ENCODE data around the gene ERBIN.
"Not testable (repeated sequence)": the region's sequence is repeated elsewhere in the genome, so short reads cannot be mapped to it uniquely, and the experiment has no call there.

Gene ERBIN

GRCh38 chr5:65954200-65954599 lies 27.8 kb downstream of the ERBIN start:
- H3K4me3 ChIP-seq (replicated peaks; ENCODE audit: low read depth, low read length): no peak overlapping the region
- DNase-seq (ENCODE audit: extremely low read depth, insufficient read length): no peak
- TF ChIP-seq CTCF (IDR thresholded peaks at IDR 0.05; ENCODE audit: insufficient read depth, low read length, poor library complexity, severe bottlenecking): no peak
- H3K36me3 ChIP-seq (ENCODE audit: control insufficient read depth, insufficient read depth, low read length): no peaks in the 10 kb centered on the region
- no peaks in the 10 kb centered on the region for H3K27me3 ChIP-seq (replicated peaks; ENCODE audit: control insufficient read depth, insufficient read depth, low read length)

GRCh38 chr5:65955746-65956145 lies 29.4 kb downstream of the ERBIN start:
- no peak overlapping the region for H3K4me3 ChIP-seq (replicated peaks; ENCODE audit: low read depth, low read length)
- no peak for TF ChIP-seq CTCF (IDR thresholded peaks at IDR 0.05; ENCODE audit: insufficient read depth, low read length, poor library complexity, severe bottlenecking)
- no peak for DNase-seq (ENCODE audit: extremely low read depth, insufficient read length)
- no peaks in the 10 kb centered on the region for H3K36me3 ChIP-seq (ENCODE audit: control insufficient read depth, insufficient read depth, low read length)
- H3K27me3 ChIP-seq (replicated peaks; ENCODE audit: control insufficient read depth, insufficient read depth, low read length): no peaks in the 10 kb centered on the region

GRCh38 chr5:65957703-65958102 lies 31.3 kb downstream of the ERBIN start:
- DNase-seq (ENCODE audit: extremely low read depth, insufficient read length); H3K4me3 ChIP-seq (replicated peaks; ENCODE audit: low read depth, low read length); H3K27me3 ChIP-seq (replicated peaks; ENCODE audit: control insufficient read depth, insufficient read depth, low read length); H3K36me3 ChIP-seq (ENCODE audit: control insufficient read depth, insufficient read depth, low read length): not testable (repeated sequence)

- Histone ChIP-seq H3K27me3 (replicated peaks; ENCODE audit: control insufficient read depth, insufficient read depth, low read length) (no peaks in the 10 kb centered on the region), H3K4me3 (replicated peaks; ENCODE audit: low read depth, low read length) (no peak overlapping the region), H3K36me3 (ENCODE audit: control insufficient read depth, insufficient read depth, low read length) (no peaks in the 10 kb centered on the region)
- DNase-seq (ENCODE audit: extremely low read depth, insufficient read length): no peak
- TF ChIP-seq CTCF (IDR thresholded peaks at IDR 0.05; ENCODE audit: insufficient read depth, low read length, poor library complexity, severe bottlenecking): no peak
Observed at GRCh38 chr5:65961633-65962032, 35.3 kb downstream of the ERBIN start.

GRCh38 chr5:65967288-65968066 lies 41.1 kb downstream of the ERBIN start:
- no peak for TF ChIP-seq CTCF (IDR thresholded peaks at IDR 0.05; ENCODE audit: insufficient read depth, low read length, poor library complexity, severe bottlenecking)
- H3K27me3 ChIP-seq (replicated peaks; ENCODE audit: control insufficient read depth, insufficient read depth, low read length): no peaks in the 10 kb centered on the region
- H3K36me3 ChIP-seq (ENCODE audit: control insufficient read depth, insufficient read depth, low read length): no peaks in the 10 kb centered on the region
- H3K4me3 ChIP-seq (replicated peaks; ENCODE audit: low read depth, low read length): no peak overlapping the region
- DNase-seq (ENCODE audit: extremely low read depth, insufficient read length): no peak

- no peaks in the 10 kb centered on the region for H3K36me3 ChIP-seq (ENCODE audit: control insufficient read depth, insufficient read depth, low read length)
- no peak overlapping the region for H3K4me3 ChIP-seq (replicated peaks; ENCODE audit: low read depth, low read length)
- DNase-seq (ENCODE audit: extremely low read depth, insufficient read length): no peak
- H3K27me3 ChIP-seq (replicated peaks; ENCODE audit: control insufficient read depth, insufficient read depth, low read length): no peaks in the 10 kb centered on the region
- no peak for TF ChIP-seq CTCF (IDR thresholded peaks at IDR 0.05; ENCODE audit: insufficient read depth, low read length, poor library complexity, severe bottlenecking)
Observed at GRCh38 chr5:65969539-65970393, 43.4 kb downstream of the ERBIN start.

Measured in GM06990 (cell line).